ENCODE measurements around the gene SDK1. TPM values are rescaled to one million over a fixed set of nuclear protein-coding genes. Genes with fewer than 3 reads are reported as not detected.

SDK1 gene
- total and polyA plus RNA-seq, 4 experiments from 2014 or later: 0.06 to 0.26 TPM; not detected in 2

DNA sequence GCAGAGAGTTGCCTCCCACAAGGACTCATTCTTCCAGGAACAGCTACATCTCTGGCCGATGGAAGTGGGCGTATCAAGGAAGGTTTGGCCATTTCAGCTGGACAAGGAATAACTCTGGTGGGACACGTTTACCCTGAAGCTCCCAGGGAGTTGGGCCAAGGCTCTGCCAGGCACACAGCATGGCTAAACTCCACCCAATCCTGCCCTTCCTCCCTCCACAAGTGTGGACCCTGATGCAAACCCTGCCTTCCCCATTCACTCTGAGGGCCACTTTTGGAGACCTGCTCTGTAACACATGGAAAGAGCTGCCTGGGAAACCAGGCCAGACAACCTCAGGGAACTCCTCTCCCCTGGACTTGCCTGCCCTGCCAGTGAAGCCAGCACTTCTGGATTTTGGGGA is 973.2 kb downstream of the SDK1 start:
- Mint-ChIP-seq H3K36me3 (no peaks in the 10 kb centered on the region), H3K9me3 (peaks cover 0 to 15% (median 4%) of the 10 kb centered on the region in 8 donors), H3K27me3 (peaks cover 0 to 3% of the 10 kb centered on the region in 2 donors), H3K4me3 (no peak overlapping the region), H3K4me1 (no peaks in the 10 kb centered on the region), H3K27ac (no peak overlapping the region)
- H3K27me3 ChIP-seq (ENCODE audit: insufficient read depth, low read length): no peaks in the 10 kb centered on the region
- intact Hi-C loops (cut with micrococcal nuclease): no loop called here
- no peaks in the 10 kb centered on the region for H3K36me3 ChIP-seq (ENCODE audit: insufficient read depth, low read length)
- no peaks in the 10 kb centered on the region for H3K9me3 ChIP-seq (ENCODE audit: control insufficient read depth in 1 of 2, low read length in 2 of 2)
- CTCF ChIA-PET (ENCODE audit: partially characterized antibody): no interaction called here
- H3K4me1 ChIP-seq (ENCODE audit: insufficient read depth, low read length): no peaks in the 10 kb centered on the region
- no peak for DNase-seq
- POLR2A ChIA-PET (ENCODE audit: partially characterized antibody): no interaction called here
- H3K4me3 ChIP-seq (ENCODE audit: low read length in 2 of 2): no peak overlapping the region
- H3K27ac ChIP-seq (ENCODE audit: low read depth, low read length): no peak overlapping the region

DNA sequence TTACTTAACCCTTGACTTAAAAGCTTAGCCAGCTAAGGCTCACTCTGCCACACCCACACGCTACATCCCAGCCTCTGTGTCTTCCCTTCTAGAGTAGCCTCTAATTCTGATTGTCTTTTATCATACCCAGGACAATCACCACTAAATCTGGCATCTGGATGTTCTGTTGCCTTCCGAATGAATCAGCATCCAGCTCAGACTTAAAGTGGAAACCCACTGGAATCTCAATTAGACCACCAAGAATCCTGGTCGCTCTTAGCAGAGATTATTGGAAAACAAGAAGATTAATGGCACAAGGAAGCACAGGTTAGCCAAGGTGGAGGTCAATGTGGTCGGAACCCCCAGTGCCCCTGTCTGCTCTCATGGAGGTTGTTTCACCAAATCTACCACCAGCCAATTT is 976.9 kb downstream of the SDK1 start:
- ChIA-PET POLR2A (ENCODE audit: partially characterized antibody) (no interaction called here), CTCF (ENCODE audit: partially characterized antibody) (no interaction called here)
- Mint-ChIP-seq H3K9me3 (peaks cover 0 to 17% (median 4%) of the 10 kb centered on the region in 8 donors), H3K4me1 (no peaks in the 10 kb centered on the region), H3K36me3 (no peaks in the 10 kb centered on the region), H3K27ac (no peak overlapping the region), H3K4me3 (no peak overlapping the region), H3K27me3 (no peaks in the 10 kb centered on the region)
- intact Hi-C loops (cut with micrococcal nuclease): no loop called here
- no peak for DNase-seq
- Histone ChIP-seq H3K27ac (ENCODE audit: low read depth, low read length) (no peak overlapping the region), H3K4me1 (ENCODE audit: insufficient read depth, low read length) (no peaks in the 10 kb centered on the region), H3K9me3 (ENCODE audit: control insufficient read depth in 1 of 2, low read length in 2 of 2) (no peaks in the 10 kb centered on the region), H3K36me3 (ENCODE audit: insufficient read depth, low read length) (no peaks in the 10 kb centered on the region), H3K4me3 (ENCODE audit: low read length in 2 of 2) (no peak overlapping the region), H3K27me3 (ENCODE audit: insufficient read depth, low read length) (no peaks in the 10 kb centered on the region)

- no peak overlapping the region for H3K4me3 ChIP-seq (ENCODE audit: low read length in 2 of 2)
- H3K27ac ChIP-seq (ENCODE audit: low read depth, low read length): no peak overlapping the region
- ChIA-PET POLR2A (ENCODE audit: partially characterized antibody) (no interaction called here), CTCF (ENCODE audit: partially characterized antibody) (no interaction called here)
- Mint-ChIP-seq H3K27ac (no peak overlapping the region), H3K36me3 (no peaks in the 10 kb centered on the region), H3K9me3 (peaks cover 0 to 10% (median 4%) of the 10 kb centered on the region in 8 donors), H3K4me1 (no peaks in the 10 kb centered on the region), H3K4me3 (no peak overlapping the region), H3K27me3 (no peaks in the 10 kb centered on the region)
- intact Hi-C loops (cut with micrococcal nuclease): no loop called here
- H3K4me1 ChIP-seq (ENCODE audit: insufficient read depth, low read length): no peaks in the 10 kb centered on the region
- no peaks in the 10 kb centered on the region for H3K9me3 ChIP-seq (ENCODE audit: control insufficient read depth in 1 of 2, low read length in 2 of 2)
- no peak for DNase-seq
- H3K27me3 ChIP-seq (ENCODE audit: insufficient read depth, low read length): no peaks in the 10 kb centered on the region
- H3K36me3 ChIP-seq (ENCODE audit: insufficient read depth, low read length): no peaks in the 10 kb centered on the region
Observed at GRCh38 chr7:4279216-4279615, 978.2 kb downstream of the SDK1 start.

DNA sequence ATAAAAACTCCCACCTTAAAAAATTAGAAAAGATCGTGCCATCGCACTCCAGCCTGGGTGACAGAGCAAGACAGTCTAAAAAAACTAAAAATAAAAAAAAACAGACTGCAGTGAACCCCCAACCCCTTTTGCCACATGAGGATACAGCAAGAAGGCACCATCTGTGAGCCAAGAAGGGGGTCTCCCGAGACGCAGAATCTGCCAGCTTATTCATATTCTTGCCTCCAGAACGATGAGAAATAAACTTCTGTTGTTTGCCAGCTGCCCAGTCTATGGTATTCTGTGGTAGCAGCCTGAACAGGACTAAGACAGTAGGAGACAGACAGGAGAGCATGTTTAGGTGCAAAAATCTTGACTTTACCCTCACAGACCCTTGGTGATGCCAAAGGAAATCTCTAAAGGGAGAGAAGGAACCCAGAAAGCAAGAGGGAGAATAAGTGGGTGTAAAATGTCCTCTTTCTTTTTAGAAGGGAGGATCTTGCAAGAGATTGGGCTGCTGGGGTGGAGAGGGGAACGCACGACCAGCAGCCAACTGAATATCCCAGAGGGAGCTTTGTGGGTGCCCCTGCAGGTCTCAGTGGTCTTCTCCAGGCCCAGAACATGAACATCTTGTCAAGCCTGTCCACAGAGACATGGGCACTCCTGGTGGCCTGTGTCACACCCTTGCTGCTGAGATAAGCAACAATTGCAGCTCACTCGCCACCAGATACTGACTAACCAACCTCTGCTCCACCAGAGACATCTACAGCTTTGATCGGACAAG is 980.4 kb downstream of the SDK1 start:
- no peaks in the 10 kb centered on the region for H3K36me3 Mint-ChIP-seq
- H3K9me3 Mint-ChIP-seq: peaks cover 0 to 4% (median 0%) of the 10 kb centered on the region in 8 donors
- no peak overlapping the region for H3K27ac Mint-ChIP-seq
- DNase-seq: no peak
- H3K27me3 ChIP-seq (ENCODE audit: insufficient read depth, low read length): no peaks in the 10 kb centered on the region
- ChIA-PET CTCF (ENCODE audit: partially characterized antibody) (no interaction called here), POLR2A (ENCODE audit: partially characterized antibody) (no interaction called here)
- no peaks in the 10 kb centered on the region for H3K4me1 Mint-ChIP-seq
- H3K27me3 Mint-ChIP-seq: no peaks in the 10 kb centered on the region
- H3K36me3 ChIP-seq (ENCODE audit: insufficient read depth, low read length): no peaks in the 10 kb centered on the region
- H3K27ac ChIP-seq (ENCODE audit: low read depth, low read length): no peak overlapping the region
- no peak overlapping the region for H3K4me3 ChIP-seq (ENCODE audit: low read length in 2 of 2)
- H3K9me3 ChIP-seq (ENCODE audit: control insufficient read depth in 1 of 2, low read length in 2 of 2): no peaks in the 10 kb centered on the region
- intact Hi-C loops (cut with micrococcal nuclease): no loop called here
- no peaks in the 10 kb centered on the region for H3K4me1 ChIP-seq (ENCODE audit: insufficient read depth, low read length)
- H3K4me3 Mint-ChIP-seq: no peak overlapping the region

- DNase-seq: no peak
- no peaks in the 10 kb centered on the region for H3K36me3 Mint-ChIP-seq
- ChIA-PET POLR2A (ENCODE audit: partially characterized antibody) (no interaction called here), CTCF (ENCODE audit: partially characterized antibody) (no interaction called here)
- no peaks in the 10 kb centered on the region for H3K27me3 ChIP-seq (ENCODE audit: insufficient read depth, low read length)
- H3K27me3 Mint-ChIP-seq: no peaks in the 10 kb centered on the region
- no peak overlapping the region for H3K4me3 Mint-ChIP-seq
- no peaks in the 10 kb centered on the region for H3K4me1 Mint-ChIP-seq
- intact Hi-C loops (cut with micrococcal nuclease): no loop called here
- no peaks in the 10 kb centered on the region for H3K9me3 ChIP-seq (ENCODE audit: control insufficient read depth in 1 of 2, low read length in 2 of 2)
- H3K27ac ChIP-seq (ENCODE audit: low read depth, low read length): no peak overlapping the region
- peaks cover 0 to 2% (median 0%) of the 10 kb centered on the region in 8 donors for H3K9me3 Mint-ChIP-seq
- H3K4me3 ChIP-seq (ENCODE audit: low read length in 2 of 2): no peak overlapping the region
- H3K4me1 ChIP-seq (ENCODE audit: insufficient read depth, low read length): no peaks in the 10 kb centered on the region
- H3K36me3 ChIP-seq (ENCODE audit: insufficient read depth, low read length): no peaks in the 10 kb centered on the region
- H3K27ac Mint-ChIP-seq: no peak overlapping the region
Observed at GRCh38 chr7:4282434-4283223, 981.6 kb downstream of the SDK1 start.

DNA sequence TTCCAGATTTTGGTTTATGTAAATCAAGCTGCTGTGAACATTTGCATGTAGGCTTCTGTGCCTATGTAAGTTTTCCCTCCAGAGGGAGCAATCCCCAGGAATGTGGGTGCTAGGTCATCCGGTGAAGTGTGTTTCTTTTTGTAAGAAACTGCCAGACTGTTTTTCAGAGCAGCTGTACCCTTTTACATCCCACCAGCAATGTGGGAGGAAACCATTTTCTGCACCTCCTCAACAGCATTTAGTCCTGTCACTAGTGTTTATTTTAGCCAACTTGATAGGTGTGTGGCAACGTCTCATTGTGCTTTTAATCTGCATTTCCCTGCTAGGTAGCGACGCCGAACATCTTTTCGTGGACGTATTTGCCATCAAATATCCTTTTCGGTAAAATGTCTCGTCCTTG is 985.3 kb downstream of the SDK1 start:
- ChIA-PET POLR2A (ENCODE audit: partially characterized antibody) (no interaction called here), CTCF (ENCODE audit: partially characterized antibody) (no interaction called here)
- Mint-ChIP-seq H3K4me1 (no peaks in the 10 kb centered on the region), H3K36me3 (no peaks in the 10 kb centered on the region), H3K4me3 (no peak overlapping the region), H3K27ac (no peak overlapping the region), H3K27me3 (peaks cover 2 to 5% of the 10 kb centered on the region in 2 donors), H3K9me3 (peaks cover 0 to 8% (median 3%) of the 10 kb centered on the region in 8 donors)
- no peaks in the 10 kb centered on the region for H3K27me3 ChIP-seq (ENCODE audit: insufficient read depth, low read length)
- H3K36me3 ChIP-seq (ENCODE audit: insufficient read depth, low read length): no peaks in the 10 kb centered on the region
- H3K4me1 ChIP-seq (ENCODE audit: insufficient read depth, low read length): no peaks in the 10 kb centered on the region
- H3K27ac ChIP-seq (ENCODE audit: low read depth, low read length): no peak overlapping the region
- H3K4me3 ChIP-seq (ENCODE audit: low read length in 2 of 2): no peak overlapping the region
- DNase-seq: no peak
- intact Hi-C loops (cut with micrococcal nuclease): no loop called here
- H3K9me3 ChIP-seq (ENCODE audit: control insufficient read depth in 1 of 2, low read length in 2 of 2): no peaks in the 10 kb centered on the region

- POLR2A ChIA-PET (ENCODE audit: partially characterized antibody): no interaction called here
- H3K4me3 Mint-ChIP-seq: no peak overlapping the region
- intact Hi-C loops (cut with micrococcal nuclease): no loop called here
Observed at GRCh38 chr7:4288791-4289394, 987.8 kb downstream of the SDK1 start.

More at GRCh38 chr7:4288791-4289394, 987.8 kb downstream of the SDK1 start:
- CTCF ChIA-PET (ENCODE audit: partially characterized antibody): no interaction called here
- Mint-ChIP-seq H3K9me3 (peaks cover 0 to 32% (median 14%) of the 10 kb centered on the region in 8 donors), H3K27me3 (peaks cover 2 to 6% of the 10 kb centered on the region in 2 donors), H3K4me1 (no peaks in the 10 kb centered on the region), H3K27ac (no peak overlapping the region), H3K36me3 (no peaks in the 10 kb centered on the region)
- H3K27ac ChIP-seq (ENCODE audit: low read depth, low read length): no peak overlapping the region
- H3K4me3 ChIP-seq (ENCODE audit: low read length in 2 of 2): no peak overlapping the region
- no peak for DNase-seq
- H3K36me3 ChIP-seq (ENCODE audit: insufficient read depth, low read length): no peaks in the 10 kb centered on the region
- H3K9me3 ChIP-seq (ENCODE audit: control insufficient read depth in 1 of 2, low read length in 2 of 2): peaks cover 0 to 7% of the 10 kb centered on the region in 2 donors
- no peaks in the 10 kb centered on the region for H3K27me3 ChIP-seq (ENCODE audit: insufficient read depth, low read length)
- no peaks in the 10 kb centered on the region for H3K4me1 ChIP-seq (ENCODE audit: insufficient read depth, low read length)

Data from CD4-positive, alpha-beta memory T cell (primary cell).